WTC11 (cell line): ENCODE data around the gene FILIP1L. TPM values are rescaled to one million over a fixed set of nuclear protein-coding genes. Genes with fewer than 3 reads are reported as not detected.

Source experiments
- ATAC-seq: fragments of 200-7000 bp; cut with Tn5 transposase; 2 replicates; pipeline ENCODE4 v1.10.0; 2021; ENCODE audit warnings: mild to moderate bottlenecking, moderate library complexity
- CTCF ChIA-PET: fragments of 300-600 bp; sonication (Branson Sonifier 250); formaldehyde crosslinking; loops from one replicate; lab custom pipeline; 2021; ENCODE audit warnings: antibody characterized with exemption; lab: Charles Lee
- POLR2A ChIA-PET: fragments of 350-600 bp; sonication (Branson Sonifier 250); formaldehyde crosslinking; loops from one replicate; lab custom pipeline; 2021; ENCODE audit warnings: antibody characterized with exemption; lab: Charles Lee
- DNase-seq: peaks from one replicate; pipeline ENCODE4 v3.0.0; 2021; ENCODE audit warnings: low spot score
- H3K27ac Mint-ChIP-seq: 2 replicates; pipeline ENCODE4 v1.8.0; 2021; ENCODE audit warnings: mixed read lengths
- H3K27me3 Mint-ChIP-seq: 2 replicates; pipeline ENCODE4 v1.8.0; 2021; ENCODE audit warnings: low read depth, mild to moderate bottlenecking, moderate library complexity, mixed read lengths
- H3K36me3 Mint-ChIP-seq: 2 replicates; pipeline ENCODE4 v1.8.0; 2021; ENCODE audit warnings: mixed read lengths
- H3K4me1 Mint-ChIP-seq: 2 replicates; pipeline ENCODE4 v1.8.0; 2022; ENCODE audit warnings: mixed read lengths
- H3K4me3 Mint-ChIP-seq: 2 replicates; pipeline ENCODE4 v1.8.0; 2021; ENCODE audit warnings: mild to moderate bottlenecking, moderate library complexity, mixed read lengths
- H3K9me3 Mint-ChIP-seq: 2 replicates; pipeline ENCODE4 v1.8.0; 2021; ENCODE audit warnings: mixed read lengths
- CBFB ChIP-seq: sonication (generic); formaldehyde crosslinking; IDR thresholded peaks from 2 replicates; pipeline ENCODE4 v1.8.1; 2022; ENCODE audit warnings: mild to moderate bottlenecking, low read depth, missing genetic modification reagents
- CREB1 ChIP-seq: sonication (generic); formaldehyde crosslinking; IDR thresholded peaks from 2 replicates; pipeline ENCODE4 v1.8.0; 2023; ENCODE audit warnings: mild to moderate bottlenecking, missing genetic modification reagents
- EMX1 ChIP-seq: fragments of 250-450 bp; sonication (Bioruptor Pico); IDR thresholded peaks from 2 replicates; pipeline ENCODE4 v1.8.0; 2021; ENCODE audit warnings: mild to moderate bottlenecking
- HMGA2 ChIP-seq: fragments of 250-450 bp; sonication (Bioruptor Pico); IDR thresholded peaks from 2 replicates; pipeline ENCODE4 v1.4.0; 2021; ENCODE audit warnings: mild to moderate bottlenecking, moderate library complexity
- MYBL2 ChIP-seq: sonication (generic); formaldehyde crosslinking; IDR thresholded peaks from 2 replicates; pipeline ENCODE4 v1.8.1; 2023; ENCODE audit warnings: mild to moderate bottlenecking, moderate library complexity, missing genetic modification reagents
- NR2C2 ChIP-seq: sonication (generic); formaldehyde crosslinking; IDR thresholded peaks from 2 replicates; pipeline ENCODE4 v1.8.0; 2022; ENCODE audit warnings: mild to moderate bottlenecking, missing genetic modification reagents
- PRRX2 ChIP-seq: fragments of 250-450 bp; sonication (Bioruptor Pico); IDR thresholded peaks from 2 replicates; pipeline ENCODE4 v1.8.0; 2021; ENCODE audit warnings: mild to moderate bottlenecking
- ZNF232 ChIP-seq: sonication (generic); formaldehyde crosslinking; IDR thresholded peaks from 2 replicates; pipeline ENCODE4 v1.8.0; 2022; ENCODE audit warnings: mild to moderate bottlenecking, missing genetic modification reagents
- ZNF423 ChIP-seq: fragments of 250-450 bp; sonication (Bioruptor Pico); IDR thresholded peaks from 2 replicates; pipeline ENCODE4 v2.1.2; 2022; ENCODE audit warnings: mild to moderate bottlenecking, moderate library complexity
- total RNA-seq: library from RNA; stranded (reverse); gene quantifications from 3 replicates; pipeline ENCODE4 v1.2.3, GENCODE V29; 2021
- TF ChIP-seq, protein P1 (sequence below): sonication (generic); formaldehyde crosslinking; IDR thresholded peaks from 2 replicates; pipeline ENCODE4 v1.8.0; 2022; ENCODE audit warnings: mild to moderate bottlenecking, missing genetic modification reagents
- TF ChIP-seq, protein P2 (sequence below): sonication (generic); formaldehyde crosslinking; IDR thresholded peaks from 2 replicates; pipeline ENCODE4 v1.8.1; 2023; ENCODE audit warnings: mild to moderate bottlenecking, missing genetic modification reagents
- TF ChIP-seq, protein P3 (sequence below): sonication (generic); formaldehyde crosslinking; IDR thresholded peaks from 2 replicates; pipeline ENCODE4 v1.8.1; 2022; ENCODE audit warnings: low read depth, mild to moderate bottlenecking, moderate library complexity, missing genetic modification reagents, borderline replicate concordance
- TF ChIP-seq, protein P4 (sequence below): fragments of 250-450 bp; sonication (Bioruptor Pico); IDR thresholded peaks from 2 replicates; pipeline ENCODE4 v1.9.0; 2021; ENCODE audit warnings: mild to moderate bottlenecking
- TF ChIP-seq, protein P5 (sequence below): fragments of 250-450 bp; sonication (Bioruptor Pico); conservative IDR thresholded peaks from 2 replicates; pipeline ENCODE4 v1.9.0; 2021; ENCODE audit warnings: mild to moderate bottlenecking
- TF ChIP-seq, protein P6 (sequence below): sonication (generic); formaldehyde crosslinking; IDR thresholded peaks from 2 replicates; pipeline ENCODE4 v1.8.1; 2022; ENCODE audit warnings: missing genetic modification reagents, borderline replicate concordance

FILIP1L gene
- total RNA-seq, 1 experiment from 2014 or later: 0.17 TPM

DNA sequence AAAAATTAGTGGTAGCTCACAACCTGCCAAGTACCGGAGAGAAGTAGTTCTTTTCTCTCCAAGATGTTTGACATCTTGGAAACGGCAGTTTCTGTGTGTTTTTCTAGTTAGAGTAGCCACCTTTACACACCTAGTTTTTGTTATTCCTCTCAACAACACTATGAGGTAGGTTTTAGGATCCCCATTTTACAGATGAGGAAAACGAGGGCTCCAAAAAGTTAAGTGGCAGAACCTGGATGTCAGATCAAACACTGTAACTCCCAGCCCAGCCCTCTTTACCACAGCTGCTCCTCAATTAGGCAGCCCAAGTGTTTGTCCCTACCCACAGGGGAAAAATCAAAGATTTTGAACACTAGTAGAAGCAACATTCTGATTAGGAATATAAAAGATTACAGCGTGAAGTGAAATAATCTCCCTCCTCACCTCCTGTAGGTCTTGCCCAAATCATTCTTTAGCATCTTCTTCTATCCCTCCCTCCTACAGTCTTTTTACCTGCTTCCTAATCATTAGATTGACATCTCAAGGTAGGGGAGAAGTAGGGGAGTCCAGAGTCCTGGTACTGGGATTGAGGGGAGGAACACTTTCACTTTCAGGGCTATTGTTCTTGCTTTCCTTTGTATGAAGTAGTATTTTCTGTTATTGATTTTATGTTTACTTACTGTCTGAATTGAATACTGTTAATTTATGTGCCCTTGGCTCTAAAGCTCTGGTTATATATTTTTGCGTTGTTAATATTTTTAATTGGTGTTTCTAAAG is 154.0 kb downstream of the FILIP1L start (continued):
- no peak for TF ChIP-seq MYBL2
- TF ChIP-seq ZNF423 (CRISPR knock-in tag): no peak
- TF ChIP-seq, protein P1, sequence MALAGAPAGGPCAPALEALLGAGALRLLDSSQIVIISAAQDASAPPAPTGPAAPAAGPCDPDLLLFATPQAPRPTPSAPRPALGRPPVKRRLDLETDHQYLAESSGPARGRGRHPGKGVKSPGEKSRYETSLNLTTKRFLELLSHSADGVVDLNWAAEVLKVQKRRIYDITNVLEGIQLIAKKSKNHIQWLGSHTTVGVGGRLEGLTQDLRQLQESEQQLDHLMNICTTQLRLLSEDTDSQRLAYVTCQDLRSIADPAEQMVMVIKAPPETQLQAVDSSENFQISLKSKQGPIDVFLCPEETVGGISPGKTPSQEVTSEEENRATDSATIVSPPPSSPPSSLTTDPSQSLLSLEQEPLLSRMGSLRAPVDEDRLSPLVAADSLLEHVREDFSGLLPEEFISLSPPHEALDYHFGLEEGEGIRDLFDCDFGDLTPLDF (CRISPR knock-in tag): no peak
- TF ChIP-seq, protein P2, sequence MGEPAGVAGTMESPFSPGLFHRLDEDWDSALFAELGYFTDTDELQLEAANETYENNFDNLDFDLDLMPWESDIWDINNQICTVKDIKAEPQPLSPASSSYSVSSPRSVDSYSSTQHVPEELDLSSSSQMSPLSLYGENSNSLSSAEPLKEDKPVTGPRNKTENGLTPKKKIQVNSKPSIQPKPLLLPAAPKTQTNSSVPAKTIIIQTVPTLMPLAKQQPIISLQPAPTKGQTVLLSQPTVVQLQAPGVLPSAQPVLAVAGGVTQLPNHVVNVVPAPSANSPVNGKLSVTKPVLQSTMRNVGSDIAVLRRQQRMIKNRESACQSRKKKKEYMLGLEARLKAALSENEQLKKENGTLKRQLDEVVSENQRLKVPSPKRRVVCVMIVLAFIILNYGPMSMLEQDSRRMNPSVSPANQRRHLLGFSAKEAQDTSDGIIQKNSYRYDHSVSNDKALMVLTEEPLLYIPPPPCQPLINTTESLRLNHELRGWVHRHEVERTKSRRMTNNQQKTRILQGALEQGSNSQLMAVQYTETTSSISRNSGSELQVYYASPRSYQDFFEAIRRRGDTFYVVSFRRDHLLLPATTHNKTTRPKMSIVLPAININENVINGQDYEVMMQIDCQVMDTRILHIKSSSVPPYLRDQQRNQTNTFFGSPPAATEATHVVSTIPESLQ: no peak
- TF ChIP-seq CREB1 (CRISPR knock-in tag): no peak
- TF ChIP-seq, protein P3, sequence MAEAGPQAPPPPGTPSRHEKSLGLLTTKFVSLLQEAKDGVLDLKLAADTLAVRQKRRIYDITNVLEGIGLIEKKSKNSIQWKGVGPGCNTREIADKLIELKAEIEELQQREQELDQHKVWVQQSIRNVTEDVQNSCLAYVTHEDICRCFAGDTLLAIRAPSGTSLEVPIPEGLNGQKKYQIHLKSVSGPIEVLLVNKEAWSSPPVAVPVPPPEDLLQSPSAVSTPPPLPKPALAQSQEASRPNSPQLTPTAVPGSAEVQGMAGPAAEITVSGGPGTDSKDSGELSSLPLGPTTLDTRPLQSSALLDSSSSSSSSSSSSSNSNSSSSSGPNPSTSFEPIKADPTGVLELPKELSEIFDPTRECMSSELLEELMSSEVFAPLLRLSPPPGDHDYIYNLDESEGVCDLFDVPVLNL: no peak
- no peak for TF ChIP-seq CBFB

DNA sequence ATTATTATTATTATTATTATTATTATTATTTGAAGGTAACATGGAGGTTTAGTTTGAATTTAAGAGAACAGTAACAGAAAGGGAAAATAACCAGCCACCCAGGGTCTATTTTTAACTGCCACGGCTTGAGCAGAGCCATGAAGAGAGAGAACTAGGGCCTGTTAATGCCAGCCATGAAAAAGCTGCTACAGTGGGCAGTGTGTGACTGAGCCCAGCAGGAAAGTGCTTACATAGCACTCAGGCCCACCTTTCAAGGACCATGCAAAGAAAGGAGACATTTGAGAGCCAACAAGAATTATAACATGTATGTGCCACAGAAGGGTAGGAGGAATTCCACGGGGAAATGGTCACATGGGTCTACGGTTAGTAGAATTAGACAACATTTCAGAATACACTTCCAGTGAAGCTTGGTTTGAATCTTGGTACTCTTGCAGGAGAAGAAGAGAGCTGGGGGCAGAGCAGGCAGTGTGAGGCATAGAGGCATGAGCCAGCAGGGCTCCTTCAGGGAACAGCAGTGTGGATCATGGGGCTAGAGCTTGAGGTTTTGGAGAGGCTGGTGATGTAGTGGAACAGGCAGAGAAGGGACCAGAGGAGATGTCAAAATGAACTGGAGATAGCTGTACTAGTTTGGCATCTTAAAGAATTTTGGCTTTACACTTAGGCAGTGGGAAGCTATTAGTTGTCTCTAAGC is 155.9 kb downstream of the FILIP1L start:
- Mint-ChIP-seq H3K4me3 (no peak overlapping the region), H3K27me3 (no peaks in the 10 kb centered on the region), H3K9me3 (no peaks in the 10 kb centered on the region), H3K36me3 (no peaks in the 10 kb centered on the region), H3K4me1 (peaks cover 5% of the 10 kb centered on the region; the same call in 1 of the 2 replicates), H3K27ac (no peak overlapping the region)
- DNase-seq (no peak), ATAC-seq (no peak)
- TF ChIP-seq ZNF232 (CRISPR knock-in tag) (no peak), PRRX2 (CRISPR knock-in tag) (no peak), HMGA2 (CRISPR knock-in tag) (no peak)
- TF ChIP-seq, protein P4, sequence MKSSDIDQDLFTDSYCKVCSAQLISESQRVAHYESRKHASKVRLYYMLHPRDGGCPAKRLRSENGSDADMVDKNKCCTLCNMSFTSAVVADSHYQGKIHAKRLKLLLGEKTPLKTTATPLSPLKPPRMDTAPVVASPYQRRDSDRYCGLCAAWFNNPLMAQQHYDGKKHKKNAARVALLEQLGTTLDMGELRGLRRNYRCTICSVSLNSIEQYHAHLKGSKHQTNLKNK: no peak
- TF ChIP-seq, protein P5, sequence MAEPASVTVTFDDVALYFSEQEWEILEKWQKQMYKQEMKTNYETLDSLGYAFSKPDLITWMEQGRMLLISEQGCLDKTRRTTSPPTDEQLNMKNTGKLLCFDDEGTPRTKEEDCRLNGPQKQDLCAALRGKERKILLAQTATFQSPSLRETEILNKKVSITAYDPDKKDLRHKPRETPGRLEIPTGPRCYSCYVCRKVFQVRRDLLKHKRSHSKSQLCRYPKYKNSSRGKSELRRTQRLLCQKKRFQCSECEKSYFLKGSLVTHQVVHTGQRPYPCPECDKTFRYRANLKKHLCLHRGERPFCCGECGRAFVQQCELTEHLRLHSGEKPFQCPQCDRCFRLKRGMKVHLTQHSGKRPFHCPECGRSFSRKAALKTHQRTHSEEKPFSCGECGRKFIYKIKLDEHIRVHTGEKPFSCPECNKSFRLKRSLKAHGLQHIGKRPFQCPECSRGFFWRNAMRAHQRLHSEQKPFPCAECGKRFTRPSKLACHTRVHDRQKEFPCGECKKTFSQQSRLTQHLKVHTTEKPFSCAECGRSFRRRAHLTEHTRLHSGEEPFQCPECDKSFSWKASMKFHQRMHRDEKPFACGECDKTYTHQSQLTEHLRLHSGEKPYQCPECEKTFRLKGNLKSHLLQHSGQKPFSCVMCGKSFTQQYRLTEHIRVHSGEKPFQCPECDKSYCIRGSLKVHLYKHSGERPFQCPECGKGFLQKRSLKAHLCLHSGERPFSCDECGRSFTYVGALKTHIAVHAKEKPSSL: no peak
- ChIA-PET CTCF (interaction anchor here (1.2 kb wide), 1 partner anchor 11 kb away, joined by 3 read pairs; no protein-coding TSS in a partner anchor), POLR2A (no interaction called here)

DNA sequence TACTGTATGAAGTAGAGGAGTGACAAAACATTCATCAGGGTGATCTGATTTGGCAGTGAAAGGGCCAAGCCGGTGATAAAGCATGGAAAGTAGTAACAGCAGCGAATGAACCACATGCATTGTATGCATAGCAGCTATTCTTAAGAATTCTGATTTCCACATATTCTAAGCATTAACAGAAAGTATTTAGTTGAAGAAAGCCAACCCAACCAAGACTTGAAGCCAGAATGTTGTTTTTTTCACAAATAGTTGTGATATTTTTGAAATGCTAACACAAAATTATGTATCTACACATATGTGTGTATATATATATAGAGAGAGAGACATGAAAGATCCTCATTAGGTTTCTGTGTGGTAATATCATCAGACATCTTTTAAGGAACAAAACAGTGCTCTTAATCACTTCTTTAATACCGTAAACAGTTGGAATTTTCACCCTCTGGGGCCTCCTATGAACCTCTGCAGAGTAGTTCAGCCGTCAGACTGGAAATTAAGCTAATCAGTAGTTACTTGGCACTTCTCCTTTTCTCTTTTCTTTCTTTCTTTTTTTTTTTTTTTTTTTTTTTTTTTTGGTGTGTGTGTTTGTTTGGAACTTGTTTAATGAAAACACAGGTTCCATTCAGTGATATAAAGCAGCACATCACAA is 157.0 kb downstream of the FILIP1L start:
- no peaks in the 10 kb centered on the region for H3K9me3 Mint-ChIP-seq
- no peak for ATAC-seq
- no peak for TF ChIP-seq EMX1
- TF ChIP-seq, protein P6, sequence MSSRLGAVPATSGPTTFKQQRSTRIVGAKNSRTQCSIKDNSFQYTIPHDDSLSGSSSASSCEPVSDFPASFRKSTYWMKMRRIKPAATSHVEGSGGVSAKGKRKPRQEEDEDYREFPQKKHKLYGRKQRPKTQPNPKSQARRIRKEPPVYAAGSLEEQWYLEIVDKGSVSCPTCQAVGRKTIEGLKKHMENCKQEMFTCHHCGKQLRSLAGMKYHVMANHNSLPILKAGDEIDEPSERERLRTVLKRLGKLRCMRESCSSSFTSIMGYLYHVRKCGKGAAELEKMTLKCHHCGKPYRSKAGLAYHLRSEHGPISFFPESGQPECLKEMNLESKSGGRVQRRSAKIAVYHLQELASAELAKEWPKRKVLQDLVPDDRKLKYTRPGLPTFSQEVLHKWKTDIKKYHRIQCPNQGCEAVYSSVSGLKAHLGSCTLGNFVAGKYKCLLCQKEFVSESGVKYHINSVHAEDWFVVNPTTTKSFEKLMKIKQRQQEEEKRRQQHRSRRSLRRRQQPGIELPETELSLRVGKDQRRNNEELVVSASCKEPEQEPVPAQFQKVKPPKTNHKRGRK (CRISPR knock-in tag): no peak
- TF ChIP-seq NR2C2 (CRISPR knock-in tag): no peak
- TF ChIP-seq, protein P5: no peak

More for the DNA sequence above, 157.0 kb downstream of the FILIP1L start:
- Mint-ChIP-seq H3K36me3 (no peaks in the 10 kb centered on the region), H3K27ac (no peak overlapping the region), H3K4me3 (no peak overlapping the region), H3K4me1 (peaks cover 5% of the 10 kb centered on the region; the same call in 1 of the 2 replicates), H3K27me3 (no peaks in the 10 kb centered on the region)
- CTCF ChIA-PET: interaction anchor here (1.2 kb wide), 1 partner anchor 10 kb away, joined by 3 read pairs; no protein-coding TSS in a partner anchor
- no peak for DNase-seq
- POLR2A ChIA-PET: no interaction called here
